ENCODE measurements around the gene HOXA4. TPM values are rescaled to one million over a fixed set of nuclear protein-coding genes. Genes with fewer than 3 reads are reported as not detected.

HOXA4 gene
- total and polyA plus RNA-seq, 12 donors = 3.3 to 12.6 (median 6.8) TPM

DNA sequence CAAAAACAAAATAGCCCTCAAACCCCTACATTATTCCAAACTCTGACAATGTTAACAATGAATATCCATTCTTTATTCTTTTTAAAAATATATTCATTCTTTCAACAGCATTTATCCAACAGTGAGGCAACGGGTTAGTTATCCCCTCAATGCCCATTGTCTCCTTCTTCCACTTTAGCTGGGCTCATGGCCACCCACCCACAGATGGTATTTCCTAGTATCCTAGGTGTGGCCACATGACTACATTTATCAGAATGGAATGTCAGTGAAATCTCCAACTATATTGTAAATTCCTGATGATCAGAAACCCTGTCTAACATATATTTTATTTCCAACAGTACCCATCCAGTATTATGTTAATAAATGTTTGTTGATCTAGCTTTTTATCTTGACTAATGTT lies 48.4 kb downstream of the HOXA4 start:
- Histone ChIP-seq H3K4me3 (no peak overlapping the region), H3K27ac (no peak overlapping the region), H3K9me3 (replicated peaks in 1 of 3) (no peaks in the 10 kb centered on the region), H3K36me3 (replicated peaks in 1 of 2) (no peaks in the 10 kb centered on the region), H3K27me3 (peaks cover 1% of the 10 kb centered on the region), H3K4me1 (replicated peaks in 1 of 2) (no peaks in the 10 kb centered on the region)
- intact Hi-C loops (cut with DNase I) = loop anchor here in 1 of 2 donors (5.0 kb wide), 1 partner anchor 95 kb away; no protein-coding TSS in a partner anchor
- 82 to 94% (median 90%) methylated on average over 1 of the region's 1 CpG for WGBS, 4 donors
- DNase-seq = no peak
- TF ChIP-seq POLR2A (IDR thresholded peaks at IDR 0.05) = no peak
- TF ChIP-seq, protein P1, sequence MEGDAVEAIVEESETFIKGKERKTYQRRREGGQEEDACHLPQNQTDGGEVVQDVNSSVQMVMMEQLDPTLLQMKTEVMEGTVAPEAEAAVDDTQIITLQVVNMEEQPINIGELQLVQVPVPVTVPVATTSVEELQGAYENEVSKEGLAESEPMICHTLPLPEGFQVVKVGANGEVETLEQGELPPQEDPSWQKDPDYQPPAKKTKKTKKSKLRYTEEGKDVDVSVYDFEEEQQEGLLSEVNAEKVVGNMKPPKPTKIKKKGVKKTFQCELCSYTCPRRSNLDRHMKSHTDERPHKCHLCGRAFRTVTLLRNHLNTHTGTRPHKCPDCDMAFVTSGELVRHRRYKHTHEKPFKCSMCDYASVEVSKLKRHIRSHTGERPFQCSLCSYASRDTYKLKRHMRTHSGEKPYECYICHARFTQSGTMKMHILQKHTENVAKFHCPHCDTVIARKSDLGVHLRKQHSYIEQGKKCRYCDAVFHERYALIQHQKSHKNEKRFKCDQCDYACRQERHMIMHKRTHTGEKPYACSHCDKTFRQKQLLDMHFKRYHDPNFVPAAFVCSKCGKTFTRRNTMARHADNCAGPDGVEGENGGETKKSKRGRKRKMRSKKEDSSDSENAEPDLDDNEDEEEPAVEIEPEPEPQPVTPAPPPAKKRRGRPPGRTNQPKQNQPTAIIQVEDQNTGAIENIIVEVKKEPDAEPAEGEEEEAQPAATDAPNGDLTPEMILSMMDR (IDR thresholded peaks at IDR 0.05) = no peak

DNA sequence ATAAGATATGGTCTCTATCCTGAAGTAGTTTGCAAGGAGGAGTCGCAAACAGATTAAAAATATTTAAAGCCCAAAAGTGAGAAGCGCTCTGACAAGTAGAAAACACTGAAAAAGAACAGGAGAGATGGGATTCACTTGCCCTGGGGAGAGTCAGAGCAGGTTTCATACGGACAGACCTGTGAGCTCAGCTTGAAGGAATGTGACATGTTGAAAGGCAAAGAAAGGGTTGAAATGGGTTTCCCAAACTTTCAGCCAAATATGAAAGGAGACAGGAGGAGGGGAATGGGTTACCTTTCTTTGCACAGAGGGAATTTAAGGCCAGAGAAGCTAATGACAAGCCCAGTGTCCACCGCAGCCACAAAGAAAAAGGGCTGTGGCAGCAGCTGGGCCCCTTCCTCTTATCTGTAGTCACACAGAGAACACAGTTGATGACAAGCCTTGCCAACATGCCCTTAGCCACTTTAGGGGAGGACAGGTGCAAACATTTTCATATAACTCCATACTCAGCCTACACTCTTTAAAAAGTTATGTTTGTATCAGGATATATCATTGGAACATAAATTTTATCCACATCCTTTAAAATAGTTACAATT lies 49.6 kb downstream of the HOXA4 start:
- no peaks in the 10 kb centered on the region for H3K36me3 ChIP-seq (replicated peaks in 1 of 2)
- no peaks in the 10 kb centered on the region for H3K27me3 ChIP-seq
- no peak for DNase-seq
- WGBS, 4 donors = 75 to 90% (median 87%) methylated on average over 4 of the region's 4 CpGs
- no peak for TF ChIP-seq POLR2A (IDR thresholded peaks at IDR 0.05)
- TF ChIP-seq, protein P1 (IDR thresholded peaks at IDR 0.05) = no peak
- H3K4me3 ChIP-seq = no peak overlapping the region
- no peaks in the 10 kb centered on the region for H3K4me1 ChIP-seq (replicated peaks in 1 of 2)
- H3K27ac ChIP-seq = no peak overlapping the region
- intact Hi-C loops (cut with DNase I) = loop anchor here in 1 of 2 donors (5.0 kb wide), 1 partner anchor 94 kb away; no protein-coding TSS in a partner anchor
- no peaks in the 10 kb centered on the region for H3K9me3 ChIP-seq (replicated peaks in 1 of 3)

DNA sequence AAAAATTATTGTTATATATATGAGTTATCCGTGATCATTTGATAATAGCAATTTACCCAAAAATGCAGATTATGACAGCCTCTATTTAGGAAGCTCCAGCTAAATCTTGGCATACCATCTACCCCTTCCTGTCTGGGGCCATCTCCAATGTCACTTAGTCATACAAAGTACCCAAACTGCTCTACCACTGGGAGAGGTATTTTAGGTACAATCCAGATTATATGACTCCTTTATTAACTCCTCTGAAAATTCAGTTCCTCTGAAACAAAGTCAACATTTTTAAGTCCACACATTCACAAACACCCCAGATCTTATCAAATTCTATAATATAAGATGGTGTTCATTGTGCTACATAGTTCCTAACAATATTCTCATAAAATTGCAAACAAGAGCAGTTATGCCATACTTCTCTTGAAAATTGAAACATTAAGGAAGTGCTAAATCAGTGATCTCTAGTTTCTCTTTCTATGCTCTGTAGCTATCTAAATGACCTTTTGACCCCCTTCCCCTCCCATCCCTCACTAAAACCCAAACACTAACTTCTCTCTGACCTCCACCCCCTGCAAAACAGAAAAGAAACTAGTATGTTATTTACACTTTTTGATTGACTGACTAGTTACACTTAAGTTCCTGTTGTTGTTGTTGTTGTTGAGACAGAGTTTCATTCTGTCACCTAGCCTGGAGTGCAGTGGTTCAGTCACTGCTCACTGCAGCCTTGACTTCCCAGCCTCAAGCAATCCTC lies 51.2 kb downstream of the HOXA4 start:
- no peaks in the 10 kb centered on the region for H3K36me3 ChIP-seq (replicated peaks in 1 of 2)
- intact Hi-C loops (cut with DNase I) = no loop called here
- H3K4me3 ChIP-seq = no peak overlapping the region
- no peak for DNase-seq
- TF ChIP-seq, protein P1 (IDR thresholded peaks at IDR 0.05) = no peak
- no peak for TF ChIP-seq POLR2A (IDR thresholded peaks at IDR 0.05)
- H3K27me3 ChIP-seq = no peaks in the 10 kb centered on the region
- 78 to 92% (median 86%) methylated on average over 1 of the region's 1 CpG for WGBS, 4 donors
- H3K4me1 ChIP-seq (replicated peaks in 1 of 2) = no peaks in the 10 kb centered on the region
- no peak overlapping the region for H3K27ac ChIP-seq
- no peaks in the 10 kb centered on the region for H3K9me3 ChIP-seq (replicated peaks in 1 of 3)

DNA sequence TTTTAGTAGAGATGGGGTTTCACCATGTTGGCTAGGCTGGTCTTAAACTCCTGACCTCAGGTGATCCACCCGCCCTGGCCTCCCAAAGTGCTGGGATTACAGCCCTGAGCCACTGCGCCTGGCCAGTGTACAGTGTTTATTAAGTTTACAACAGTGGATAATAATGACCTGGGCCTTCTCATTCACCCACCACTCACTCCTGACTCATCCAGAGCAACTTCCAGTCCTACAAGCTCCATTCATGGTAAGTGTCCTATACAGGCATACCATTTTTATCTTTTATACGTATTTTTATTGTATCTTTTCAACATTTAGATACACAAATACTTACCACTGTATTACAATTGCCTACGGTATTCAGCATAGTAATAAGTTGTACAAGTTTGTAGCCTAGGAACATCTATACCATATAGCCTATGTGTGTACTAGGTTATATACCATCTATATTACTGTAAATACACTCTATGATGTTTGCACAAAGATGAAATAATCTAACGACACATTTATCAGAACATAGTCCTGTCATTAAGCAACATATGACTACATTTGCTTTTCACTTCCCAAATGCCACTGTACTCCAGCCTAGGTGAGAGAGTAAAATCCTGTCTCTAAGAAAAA lies 51.8 kb downstream of the HOXA4 start:
- Histone ChIP-seq H3K27me3 (no peaks in the 10 kb centered on the region), H3K36me3 (replicated peaks in 1 of 2) (no peaks in the 10 kb centered on the region), H3K4me3 (no peak overlapping the region), H3K4me1 (replicated peaks in 1 of 2) (no peaks in the 10 kb centered on the region), H3K27ac (no peak overlapping the region), H3K9me3 (replicated peaks in 1 of 3) (no peaks in the 10 kb centered on the region)
- intact Hi-C loops (cut with DNase I) = no loop called here
- WGBS, 4 donors = 85 to 92% (median 90%) methylated on average over 5 of the region's 5 CpGs
- TF ChIP-seq POLR2A (IDR thresholded peaks at IDR 0.05) = no peak
- TF ChIP-seq, protein P1 (IDR thresholded peaks at IDR 0.05) = no peak
- DNase-seq = no peak
